NCI-H2107 (cell line): Measurements from ENCODE around the gene SEMA4D.
"Not testable (repeated sequence)": the region's sequence is repeated elsewhere in the genome, so short reads cannot be mapped to it uniquely, and the experiment has no call there.

Source experiments
- DNase-seq: peaks from one replicate; lab custom pipeline; 2025; lab: John Stamatoyannopoulos, UW

Gene SEMA4D

DNA sequence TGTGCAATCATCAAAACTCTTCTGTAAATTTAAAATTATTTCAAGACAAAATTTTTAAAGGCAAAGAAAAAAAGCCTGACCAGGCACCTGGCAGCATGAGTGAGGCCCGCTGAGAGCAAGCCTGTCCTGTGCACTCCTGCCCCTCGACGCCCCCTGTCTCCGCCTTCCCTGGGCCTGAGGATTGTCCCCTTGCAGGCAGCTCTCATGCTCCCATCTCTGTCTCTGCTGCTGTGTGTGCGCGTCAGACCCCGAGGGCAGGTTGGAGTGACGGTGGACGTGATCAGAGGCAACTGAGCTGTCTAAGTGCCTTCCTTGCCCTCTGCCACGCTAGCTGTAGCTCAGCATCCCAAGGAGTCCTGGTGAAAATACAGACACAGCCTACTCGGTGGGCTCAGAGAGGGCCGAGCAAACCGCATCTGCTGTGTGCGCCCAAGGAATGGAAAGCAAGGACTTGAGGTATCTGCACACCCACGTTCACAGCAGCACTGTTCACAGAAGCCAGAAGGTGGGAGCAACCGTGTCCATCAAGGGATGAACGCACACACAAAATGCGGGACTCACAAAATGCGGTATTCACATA is 114.1 kb downstream of the SEMA4D start:
- no peak for DNase-seq

DNA sequence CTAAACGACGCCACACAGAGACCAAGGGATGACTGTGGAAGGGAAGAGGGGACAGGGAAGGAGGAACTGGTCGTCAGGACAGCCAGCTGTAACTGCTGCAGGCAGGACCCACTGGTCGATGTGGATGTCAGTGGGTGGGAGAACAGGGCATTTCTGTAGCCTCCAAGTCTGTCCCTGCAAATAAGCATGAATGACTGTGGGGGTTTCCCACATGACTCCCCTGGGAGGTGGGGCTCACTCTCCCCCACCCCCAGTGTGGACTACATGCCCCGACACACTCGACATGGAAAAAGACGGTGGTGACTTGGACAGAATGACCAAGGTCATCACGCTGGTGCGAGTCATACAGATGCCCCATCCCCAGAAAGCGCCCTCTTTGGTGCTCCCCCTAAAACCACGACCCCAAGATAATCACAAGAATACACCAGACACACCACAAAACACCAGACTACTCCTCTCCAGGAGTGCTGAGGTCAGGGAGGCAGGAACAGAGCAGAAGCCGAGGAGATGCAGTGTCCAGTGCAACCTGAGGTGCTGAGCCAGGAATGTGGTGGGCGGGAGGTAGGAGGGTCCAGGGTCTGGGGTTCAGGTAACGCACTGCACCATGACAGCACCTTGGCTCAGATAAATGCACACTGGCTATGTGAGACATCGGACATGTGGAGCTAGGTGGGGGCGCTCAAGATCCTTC is 114.7 kb downstream of the SEMA4D start:
- no peak for DNase-seq

DNA sequence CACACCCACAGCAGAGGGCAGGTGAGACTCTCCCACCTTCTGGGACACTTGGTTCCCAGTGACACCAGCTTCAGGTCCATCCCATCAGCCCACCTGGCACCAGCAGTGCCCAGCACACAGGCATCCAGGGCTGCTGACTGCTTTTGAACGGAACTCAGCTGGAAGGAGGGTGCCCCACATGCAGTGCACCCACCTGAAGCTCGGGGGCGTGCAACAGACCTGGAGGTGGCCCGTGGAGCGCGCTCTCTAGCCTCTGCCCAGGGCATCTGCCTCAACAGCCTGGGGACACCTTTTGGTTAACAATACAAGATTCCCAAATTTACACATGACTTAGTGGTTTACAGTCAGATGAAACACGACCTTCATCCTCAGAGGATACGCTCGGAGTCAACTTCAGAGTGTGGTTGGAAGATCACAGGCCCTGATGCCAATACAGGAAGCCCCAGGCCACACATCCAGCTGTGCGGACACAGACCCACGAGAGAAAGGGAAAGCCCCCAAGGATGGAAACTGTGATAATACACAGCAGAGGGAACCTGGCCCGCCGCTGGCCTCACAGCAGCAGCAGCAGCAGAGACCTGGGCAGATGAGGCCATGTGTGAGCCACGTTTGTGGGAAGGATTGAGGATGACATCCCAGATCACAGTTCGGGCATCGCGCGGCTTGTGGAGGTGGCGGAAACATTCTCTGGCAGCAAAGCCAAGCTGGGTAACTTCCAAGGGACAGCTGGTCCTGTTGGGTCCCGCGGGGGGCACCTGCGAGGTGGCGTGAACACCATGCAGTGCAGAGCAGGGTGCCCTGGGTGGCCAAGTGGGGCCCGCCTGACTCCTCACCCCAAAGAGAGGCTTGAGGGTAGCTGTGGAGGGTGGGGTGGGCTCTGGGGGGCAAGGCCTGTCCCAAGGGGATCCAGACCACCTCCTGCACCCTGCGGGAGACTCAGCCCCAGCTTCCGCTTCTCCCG is 115.6 kb downstream of the SEMA4D start:
- DNase-seq: no peak

DNA sequence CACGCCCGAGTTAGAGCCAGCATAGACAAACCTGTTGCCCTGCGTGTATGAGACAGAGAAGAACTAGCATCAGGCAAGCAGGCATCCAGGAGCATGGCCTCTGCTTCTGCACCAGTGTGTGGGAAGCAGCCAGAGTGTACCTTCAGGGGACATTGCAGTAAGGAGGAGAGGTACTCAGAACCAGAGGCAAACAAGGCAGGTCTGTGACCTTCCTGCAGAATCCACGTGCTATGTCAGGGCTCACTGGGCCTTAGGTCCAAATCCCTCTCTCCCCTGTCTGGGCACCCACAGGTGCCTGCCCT is 116.7 kb downstream of the SEMA4D start:
- DNase-seq: no peak

DNA sequence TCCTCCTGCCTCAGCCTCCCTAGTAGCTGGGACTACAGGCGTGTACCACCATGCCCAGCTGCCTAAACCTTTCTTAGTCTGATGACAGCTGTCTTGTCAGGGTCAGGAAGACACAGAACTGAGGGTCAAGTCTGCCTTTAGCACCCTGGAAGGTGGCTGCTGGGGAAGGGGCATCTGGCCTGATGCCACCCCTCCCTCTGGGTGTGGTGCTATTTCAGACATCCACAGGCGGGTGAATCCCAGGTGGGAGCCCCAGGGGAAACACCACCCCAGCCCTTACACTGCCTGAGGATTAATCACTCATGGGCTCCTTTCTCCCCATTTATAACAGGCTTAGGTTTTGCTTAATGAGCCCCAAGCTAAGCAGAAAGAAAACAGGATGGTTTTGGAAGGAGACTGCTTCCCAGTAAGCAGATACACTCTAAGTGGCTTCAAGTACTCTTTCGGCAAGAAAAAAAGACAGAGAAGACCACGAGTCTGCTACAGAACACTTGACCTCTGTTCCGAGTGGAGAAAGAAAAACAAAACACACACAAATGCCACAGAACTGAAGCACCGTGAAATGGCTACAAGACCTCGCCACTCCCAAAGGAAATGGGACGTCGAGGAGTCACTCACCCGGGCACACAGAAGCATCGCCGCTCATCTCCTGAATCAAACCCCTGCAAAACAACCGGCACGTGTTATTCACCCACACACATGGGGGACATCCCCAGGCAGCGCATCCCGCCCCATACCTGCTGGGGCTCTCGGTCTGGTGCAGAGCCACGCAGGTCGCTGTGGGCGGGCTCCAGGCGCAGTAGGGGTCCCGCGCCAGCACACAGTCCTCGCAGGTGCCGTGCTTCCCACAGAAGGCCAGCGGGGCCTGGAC is 117.2 kb downstream of the SEMA4D start:
- DNase-seq: no peak

DNA sequence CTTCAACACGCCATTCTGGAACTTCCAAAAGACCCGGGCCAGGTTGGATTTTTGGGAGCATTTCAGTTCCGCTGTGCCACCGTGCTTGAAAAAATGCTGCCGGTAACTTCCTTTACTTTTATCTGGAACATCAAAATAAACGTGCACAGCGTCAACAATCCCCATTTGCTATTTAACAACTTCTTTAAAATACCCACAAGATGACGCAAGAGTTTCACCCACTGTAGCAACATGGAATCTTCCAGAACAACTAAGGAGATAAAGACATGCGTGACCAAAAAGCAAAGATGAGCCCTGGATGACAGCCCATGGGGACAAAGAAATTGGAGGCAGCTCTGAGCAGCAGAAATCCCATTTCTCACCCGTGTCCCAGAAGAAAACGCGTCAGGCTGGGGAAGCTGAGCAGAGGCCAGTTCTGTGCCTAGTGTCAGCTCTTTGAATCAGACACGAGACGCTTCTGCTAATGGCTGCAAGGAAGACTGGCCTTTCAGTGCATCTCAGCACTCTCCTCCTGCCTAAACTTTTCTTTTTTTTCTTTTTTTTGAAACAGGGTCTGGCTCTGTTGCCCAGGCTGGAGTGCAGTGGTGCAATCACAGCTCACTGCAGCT is 118.3 kb downstream of the SEMA4D start:
- DNase-seq: no peak

DNA sequence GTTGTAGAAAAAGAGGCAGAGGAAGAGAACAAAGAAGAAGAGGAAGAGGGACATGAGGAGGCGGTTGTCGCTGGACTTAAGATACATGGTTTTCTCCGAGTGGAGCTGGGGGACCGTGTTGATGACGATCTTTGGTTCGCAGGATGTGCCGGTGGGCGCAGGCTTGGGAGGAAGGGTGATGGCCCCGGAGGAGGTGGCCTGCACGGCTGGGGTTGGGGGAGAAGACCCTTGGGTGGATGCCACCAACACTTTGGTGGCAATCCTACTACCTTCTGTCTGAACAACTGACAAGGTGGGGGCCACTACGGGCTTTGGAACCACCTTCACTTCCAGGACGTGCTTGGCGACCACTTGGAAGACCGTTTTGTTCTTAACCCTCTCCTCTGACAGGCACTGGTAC is 118.9 kb downstream of the SEMA4D start:
- DNase-seq: no peak

DNA sequence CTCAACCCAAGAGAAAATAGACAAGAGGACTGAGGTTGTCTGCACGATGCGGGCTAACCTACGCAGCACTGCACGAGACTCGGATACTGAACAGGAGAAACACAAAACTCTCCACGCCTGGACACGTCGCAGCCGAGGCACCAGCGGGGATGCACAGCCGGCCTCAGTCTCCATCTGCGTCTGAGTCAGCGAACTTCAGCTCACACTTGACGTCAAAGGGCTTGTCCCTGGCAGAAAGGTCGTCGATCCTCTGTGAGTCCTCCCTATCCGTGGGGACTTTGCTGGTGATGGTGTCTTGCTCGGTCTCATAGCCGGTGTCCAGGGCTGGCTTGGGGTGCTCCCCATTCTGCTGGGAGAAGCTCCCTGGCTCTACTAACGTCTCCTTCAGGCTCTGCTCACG is 119.4 kb downstream of the SEMA4D start:
- no peak for DNase-seq

DNA sequence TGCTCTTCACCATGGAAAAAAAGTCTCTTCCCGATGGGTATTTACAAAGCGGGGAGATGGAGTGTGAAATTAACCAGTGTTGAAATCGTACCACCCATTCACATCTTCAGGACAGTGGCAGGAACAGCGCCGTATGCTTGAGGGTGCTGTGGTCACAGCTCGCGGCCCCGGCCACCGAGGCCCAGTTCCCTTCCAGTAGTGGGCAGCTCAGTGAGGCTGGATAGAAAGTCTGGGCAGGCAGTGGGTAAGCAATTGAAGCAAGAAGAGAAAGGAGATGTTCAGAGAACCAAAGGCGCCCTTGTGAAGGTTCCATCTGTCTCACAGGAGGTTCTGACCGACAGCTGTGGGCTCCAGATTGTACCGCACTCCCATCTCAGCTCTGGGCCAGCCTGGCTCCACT is 120.5 kb downstream of the SEMA4D start:
- DNase-seq: no peak

DNA sequence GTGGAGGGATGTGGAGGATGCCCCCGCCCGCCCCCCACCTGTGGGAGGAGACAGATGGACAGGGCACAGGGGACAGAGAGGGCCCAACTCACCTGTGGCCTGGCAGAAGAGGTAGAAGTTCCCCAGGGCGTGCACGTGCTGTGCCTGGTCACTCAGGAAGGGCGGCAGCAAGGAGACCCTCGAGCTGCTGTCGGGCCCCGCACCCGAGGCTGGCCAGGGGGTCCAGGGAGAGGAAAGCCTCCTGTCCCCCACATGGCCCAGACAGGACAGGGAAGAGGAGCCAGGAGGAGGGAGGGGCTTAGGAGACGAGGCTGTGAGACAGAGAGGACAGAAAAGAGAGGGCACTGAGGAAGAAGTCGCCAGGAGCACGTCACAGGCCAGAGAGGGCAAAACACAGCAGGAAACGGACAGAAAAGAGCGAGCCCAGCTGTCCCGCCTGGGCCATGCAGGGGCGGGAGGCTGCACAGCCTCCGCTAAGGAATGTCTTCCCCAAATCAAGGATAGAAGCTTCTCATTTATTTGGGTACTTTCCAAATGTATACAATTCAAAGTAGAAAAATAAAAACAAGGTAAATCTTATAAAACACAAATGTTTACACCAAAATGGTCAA is 121.1 kb downstream of the SEMA4D start:
- no peak for DNase-seq

DNA sequence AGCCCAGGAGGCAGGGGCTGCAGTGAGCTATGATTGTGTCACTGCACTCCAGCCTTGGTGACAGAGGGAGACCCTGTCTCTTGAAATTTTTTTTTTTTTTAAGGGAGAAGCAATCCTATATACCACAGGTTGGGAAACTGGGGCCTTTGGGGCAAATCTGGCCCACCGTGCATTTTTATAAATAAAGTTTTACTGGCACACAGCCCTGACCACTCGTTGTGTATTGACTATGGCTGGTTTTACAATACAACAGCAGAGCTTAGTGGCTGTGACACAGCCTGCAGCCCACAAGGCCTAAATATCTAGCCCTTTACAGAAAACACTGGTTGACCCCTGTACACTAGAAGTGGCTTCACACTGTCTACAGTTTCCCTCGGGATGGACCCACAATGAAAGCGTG is 121.6 kb downstream of the SEMA4D start:
- no peak for DNase-seq

DNA sequence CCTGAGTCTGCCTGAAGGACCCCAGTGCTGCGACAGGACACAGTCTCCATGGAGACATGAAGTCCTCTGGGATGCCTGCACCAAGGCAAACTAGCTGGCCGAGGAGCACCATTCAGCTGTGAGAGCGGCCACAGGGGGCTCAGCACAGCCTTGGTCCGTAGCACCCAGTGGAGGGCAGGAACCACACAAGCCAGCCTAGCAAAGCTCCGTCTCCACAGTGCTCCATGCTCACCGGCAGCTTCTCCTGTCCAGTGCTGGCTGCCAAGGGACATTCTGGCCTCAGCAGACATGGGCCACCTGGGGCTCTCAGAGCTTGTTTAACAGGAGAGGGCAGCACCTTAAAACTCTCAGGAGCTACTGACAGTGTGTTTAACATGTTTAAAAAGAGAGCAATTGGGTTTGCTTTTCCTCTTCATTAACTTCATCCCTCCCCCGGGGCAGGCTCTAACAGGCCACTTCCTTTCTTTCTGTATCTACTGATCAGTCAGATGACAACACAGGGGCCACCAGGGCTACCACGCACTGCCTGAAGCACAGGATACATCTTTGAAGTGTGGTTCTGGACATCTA is 122.6 kb downstream of the SEMA4D start:
- DNase-seq: no peak

DNA sequence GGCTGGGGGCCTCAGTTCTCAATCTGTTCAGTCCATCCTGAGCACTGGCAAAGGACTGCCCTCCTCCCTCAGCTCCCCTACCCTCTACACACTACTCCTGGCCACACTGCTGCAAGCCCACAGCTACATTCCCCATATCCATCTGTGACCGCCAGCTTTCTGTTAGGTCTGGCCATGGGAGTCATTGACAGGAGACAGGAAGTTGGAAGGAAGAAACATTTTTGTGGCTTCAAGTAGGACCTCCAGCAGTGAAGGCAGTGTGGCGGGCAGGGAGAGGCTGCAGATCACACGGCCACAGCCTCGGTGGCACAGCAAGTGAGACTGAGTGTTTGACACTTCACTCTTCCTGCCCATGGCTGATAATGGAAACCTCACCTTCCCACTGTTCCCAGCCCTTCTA is 123.7 kb downstream of the SEMA4D start:
- no peak for DNase-seq

DNA sequence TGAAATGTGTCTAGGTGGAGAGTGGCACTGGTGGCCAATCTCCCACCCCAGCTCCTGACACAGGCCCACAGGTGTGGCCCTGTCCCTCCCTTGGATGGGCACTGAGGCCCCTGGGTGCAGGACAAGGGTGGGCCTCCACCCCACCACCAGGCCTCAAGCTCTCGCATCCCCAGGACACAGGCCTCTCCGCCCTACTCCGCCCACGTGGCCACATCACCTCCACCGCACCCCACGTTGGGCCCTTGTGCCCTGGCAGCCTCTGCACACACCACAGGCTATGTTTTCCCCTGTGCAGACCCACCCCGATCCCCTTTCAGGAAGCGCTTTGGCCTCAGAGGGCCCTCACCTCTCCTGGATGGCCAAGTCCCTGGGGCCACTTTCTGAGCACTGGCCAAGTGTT is 124.9 kb downstream of the SEMA4D start:
- DNase-seq: no peak

DNA sequence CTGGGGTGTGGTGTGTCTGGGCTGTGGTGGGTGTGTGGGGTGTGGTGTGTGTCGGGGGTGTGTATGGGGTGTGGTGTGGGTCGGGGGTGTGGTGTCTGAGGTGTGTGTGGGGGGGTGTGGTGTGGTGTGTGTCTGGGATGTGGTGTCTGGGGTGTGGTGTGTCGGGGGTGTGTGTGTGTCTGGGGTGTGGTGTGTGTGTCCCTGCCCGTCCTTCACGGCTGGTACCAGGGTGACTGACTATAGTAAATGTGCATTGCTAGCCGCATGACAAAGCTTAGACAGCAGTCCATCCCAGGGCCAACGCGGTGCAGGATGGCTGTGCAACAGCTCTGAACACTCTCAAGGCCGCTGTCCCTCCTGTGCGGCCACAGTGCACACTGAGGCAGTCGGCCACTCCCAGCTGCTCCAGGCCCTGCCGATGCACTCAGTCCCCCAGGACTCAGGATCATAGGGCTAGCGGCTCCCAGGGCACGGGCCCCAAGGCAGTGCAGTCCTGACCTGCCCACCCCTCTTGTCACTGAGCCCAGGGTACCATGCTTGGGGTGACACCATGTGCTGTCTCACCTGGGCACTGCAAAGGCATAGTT is 125.6 kb downstream of the SEMA4D start:
- no peak for DNase-seq

DNA sequence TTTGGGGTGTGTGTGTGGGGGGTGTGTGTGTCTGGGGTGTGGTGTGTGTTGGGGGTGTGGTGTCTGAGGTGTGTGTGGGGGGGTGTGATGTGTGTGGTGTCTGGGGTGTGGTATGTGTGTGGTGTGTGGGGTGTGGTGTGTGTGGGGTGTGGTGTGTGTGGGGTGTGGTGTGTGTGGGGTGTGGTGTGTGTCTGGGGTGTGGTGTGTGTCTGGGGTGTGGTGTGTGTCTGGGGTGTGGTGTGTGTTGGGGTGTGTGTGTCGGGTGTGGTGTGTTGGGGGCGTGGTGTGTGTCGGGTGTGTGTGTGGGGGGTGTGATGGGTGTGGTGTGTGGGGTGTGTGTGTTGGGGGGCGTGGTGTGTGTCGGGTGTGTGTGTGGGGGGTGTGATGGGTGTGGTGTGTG is 126.1 kb downstream of the SEMA4D start:
- not testable (repeated sequence) for DNase-seq

DNA sequence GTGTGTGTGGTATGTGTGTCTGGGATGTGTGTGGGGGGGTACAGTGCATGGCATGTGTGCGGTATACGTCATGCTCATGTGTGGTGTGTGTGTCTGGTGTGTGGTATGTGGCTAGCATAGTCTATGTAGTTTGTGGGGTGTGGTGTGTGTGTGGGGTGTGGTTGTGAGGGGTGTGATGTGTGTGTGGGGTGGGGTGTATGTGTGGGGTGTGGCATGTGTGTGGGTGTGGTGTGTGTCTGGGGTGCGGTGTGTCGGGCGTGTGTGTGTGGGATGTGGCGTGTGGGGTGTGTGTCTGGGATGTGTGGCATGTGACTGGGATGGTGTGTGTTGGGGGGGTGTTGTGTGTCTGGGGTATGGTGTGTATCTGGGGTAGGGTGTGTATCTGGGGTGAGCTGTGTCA is 127.3 kb downstream of the SEMA4D start:
- no peak for DNase-seq

DNA sequence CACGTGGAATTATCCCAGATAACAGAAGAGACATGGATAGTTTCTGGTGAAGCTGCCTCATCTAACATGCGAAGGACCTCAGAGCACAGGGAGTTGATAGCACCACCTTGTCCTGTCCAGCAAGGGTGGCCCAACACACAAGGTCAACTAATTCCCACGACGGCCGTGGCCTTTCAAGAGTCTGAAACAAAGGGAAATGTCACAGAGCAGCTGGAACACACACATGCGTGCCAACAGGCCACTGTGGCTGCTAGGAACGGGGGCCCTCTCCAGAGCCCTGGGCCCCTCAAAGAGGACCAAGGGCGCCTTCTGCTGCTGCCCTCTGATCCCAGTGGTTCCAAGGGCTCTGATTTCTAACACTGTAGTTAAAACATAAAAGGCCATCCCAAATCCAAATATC is 128.9 kb downstream of the SEMA4D start:
- no peak for DNase-seq

DNA sequence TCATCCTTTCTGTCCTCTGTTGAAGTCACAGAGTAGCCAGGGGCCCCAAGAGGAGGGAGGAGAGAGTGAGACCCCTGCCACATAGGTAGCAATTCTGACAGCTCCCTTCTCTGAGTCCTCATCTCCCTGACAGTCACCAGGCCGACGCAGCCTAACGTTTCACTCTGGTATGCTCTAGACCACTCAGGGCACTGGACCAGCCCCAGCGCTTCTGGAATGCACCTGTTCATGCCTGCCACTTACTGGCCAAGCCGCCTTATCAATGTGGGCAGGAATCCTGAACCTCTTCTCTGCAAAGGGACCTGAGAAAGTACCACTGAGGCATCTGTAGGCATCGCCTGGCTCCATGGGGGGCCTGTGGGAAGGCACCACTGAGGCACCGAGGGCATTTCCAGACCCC is 129.4 kb downstream of the SEMA4D start:
- DNase-seq: no peak

DNA sequence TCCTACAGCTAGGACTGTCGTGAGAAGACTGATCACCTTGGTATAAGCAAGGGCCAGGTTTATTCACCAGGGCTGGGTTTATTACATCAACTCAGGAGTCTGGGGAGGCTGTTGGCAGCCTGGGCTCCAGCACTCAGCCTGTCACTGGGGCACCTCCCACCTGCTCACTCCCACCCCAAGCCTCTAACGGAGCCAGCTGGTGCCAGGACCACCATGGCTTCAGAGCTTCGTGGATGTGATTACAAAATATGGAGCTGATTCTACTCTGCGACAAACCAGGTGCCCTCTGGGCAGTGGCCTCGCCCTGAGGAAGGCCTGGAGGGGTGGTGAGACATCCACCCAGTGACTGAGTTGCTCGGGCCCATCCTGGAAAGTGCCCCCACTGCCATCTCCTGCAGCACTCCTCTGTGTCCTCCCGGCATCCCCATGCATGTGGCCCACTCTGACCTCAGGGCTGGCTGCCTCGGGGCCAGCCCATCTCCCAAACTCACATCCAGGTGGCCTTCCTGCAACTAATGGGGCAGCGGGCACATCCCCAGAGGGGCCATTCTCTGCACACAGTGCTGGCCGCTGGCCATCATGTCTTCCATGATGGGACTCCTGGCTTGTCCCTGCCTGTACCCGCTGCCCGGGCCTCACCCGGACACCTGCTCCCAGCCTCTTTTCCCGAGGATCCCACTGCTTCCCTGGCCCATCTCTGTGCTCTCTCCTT is 130.0 kb downstream of the SEMA4D start:
- DNase-seq: no peak
